Thymus (tissue), 11 donors: ENCODE results near the gene BMP7. TPM values are rescaled to one million over a fixed set of nuclear protein-coding genes. Genes with fewer than 3 reads are reported as not detected.

Experiments used
- DNase-seq, 9 donors: peaks; one replicate each; pipeline ENCODE4 v3.0.0-alpha.2; 2013; ENCODE audit warnings: low spot score in 9 of 9, low read depth in 6 of 9, missing footprints in 1 of 9
- H3K27ac ChIP-seq, 2 donors: one replicate each; pipeline ENCODE4 v1.5.1; 2013; ENCODE audit warnings: control low read depth in 1 of 2, low read depth in 1 of 2, low read length in 1 of 2, mild to moderate bottlenecking in 1 of 2, moderate library complexity in 1 of 2
- H3K27me3 ChIP-seq, 2 donors: one replicate each; pipeline ENCODE4 v1.5.1; 2013; ENCODE audit warnings: low read length in 1 of 2; ENCODE audit not compliant: control insufficient read depth in 2 of 2, insufficient read depth in 1 of 2
- H3K36me3 ChIP-seq, 2 donors: one replicate each; pipeline ENCODE4 v1.5.1; 2013; ENCODE audit warnings: low read length in 1 of 2, mild to moderate bottlenecking in 1 of 2, moderate library complexity in 1 of 2; ENCODE audit not compliant: control insufficient read depth in 2 of 2, insufficient read depth in 2 of 2
- H3K4me1 ChIP-seq, 2 donors: one replicate each; pipeline ENCODE4 v1.5.1; 2013; ENCODE audit warnings: low read length in 2 of 2; ENCODE audit not compliant: control insufficient read depth in 2 of 2, insufficient read depth in 2 of 2
- H3K4me3 ChIP-seq, 2 donors: one replicate each; pipeline ENCODE4 v1.5.1; 2013; ENCODE audit warnings: low read length in 2 of 2, control low read depth in 1 of 2, mild to moderate bottlenecking in 1 of 2
- H3K9me3 ChIP-seq, 2 donors: one replicate each; pipeline ENCODE4 v1.5.1; 2013; ENCODE audit warnings: low read length in 1 of 2, mild to moderate bottlenecking in 1 of 2; ENCODE audit not compliant: control insufficient read depth in 2 of 2, insufficient read depth in 1 of 2
- WGBS: extraction: QIAGEN DNeasy Blood & Tissue Kit; methylation state at CpG from one replicate; pipeline ENCODE4 v1.1.7; 2013; 5-methylcytosine and 5-hydroxymethylcytosine counted together
- polyA plus RNA-seq: library from polyadenylated mRNA; stranded (reverse); fragments of 200-250 nt; gene quantifications from one replicate; pipeline ENCODE4 v1.2.3, GENCODE V29; 2013
- total RNA-seq: library from RNA; stranded (reverse); fragments of 120-200 nt; gene quantifications from one replicate; pipeline ENCODE4 v1.2.4, GENCODE V29; 2013
- donor health status: healthy.

The BMP7 gene
- total and polyA plus RNA-seq, 2 donors, result 2.4 to 6.3 TPM

DNA sequence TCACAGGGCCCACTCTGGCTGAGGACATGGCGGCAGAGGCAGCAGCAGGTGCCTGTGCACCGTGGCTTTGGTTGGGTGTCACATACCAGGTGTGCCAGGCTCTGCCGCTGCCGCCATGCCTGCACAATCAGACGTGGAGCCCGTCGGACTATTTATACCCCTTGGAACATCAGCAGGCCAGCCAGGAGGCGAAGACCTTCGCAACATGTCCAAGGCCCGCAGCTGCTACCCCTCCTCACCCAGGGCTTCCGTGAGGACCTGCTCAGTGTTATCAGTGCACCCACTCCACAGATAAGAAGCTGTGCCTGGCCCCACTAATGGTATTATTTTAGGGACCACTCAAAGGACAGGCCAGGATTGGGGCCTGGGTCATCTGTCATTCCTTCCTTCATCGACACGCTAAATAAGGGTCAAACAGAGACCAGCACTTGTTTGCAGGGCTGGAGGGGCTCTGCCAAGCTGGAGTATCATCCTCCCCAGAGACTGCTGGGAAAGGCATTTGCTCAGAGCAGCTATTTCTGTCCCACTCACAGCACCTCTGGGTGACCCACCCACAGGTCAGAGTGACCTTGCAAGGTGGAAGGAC is 109.2 kb downstream of the BMP7 start:
- no peak overlapping the region for H3K27ac ChIP-seq
- no peaks in the 10 kb centered on the region for H3K4me1 ChIP-seq
- no peak for DNase-seq
- no peak overlapping the region for H3K4me3 ChIP-seq
- no peaks in the 10 kb centered on the region for H3K36me3 ChIP-seq
- 95% methylated on average over 13 of the region's 13 CpGs for WGBS
- H3K9me3 ChIP-seq, result no peaks in the 10 kb centered on the region
- H3K27me3 ChIP-seq, result no peaks in the 10 kb centered on the region

GRCh38 chr20:57156011-57156729 is 110.3 kb downstream of the BMP7 start:
- H3K4me3 ChIP-seq, result no peak overlapping the region
- H3K36me3 ChIP-seq, result no peaks in the 10 kb centered on the region
- no peak overlapping the region for H3K27ac ChIP-seq
- H3K4me1 ChIP-seq, result no peaks in the 10 kb centered on the region
- 91% methylated on average over 18 of the region's 18 CpGs for WGBS
- no peaks in the 10 kb centered on the region for H3K9me3 ChIP-seq
- DNase-seq, result no peak
- H3K27me3 ChIP-seq, result no peaks in the 10 kb centered on the region

GRCh38 chr20:57155415-57155814 is 111.0 kb downstream of the BMP7 start:
- Histone ChIP-seq H3K36me3 (no peaks in the 10 kb centered on the region), H3K9me3 (no peaks in the 10 kb centered on the region), H3K27me3 (no peaks in the 10 kb centered on the region), H3K27ac (no peak overlapping the region), H3K4me3 (no peak overlapping the region), H3K4me1 (no peaks in the 10 kb centered on the region)
- no peak for DNase-seq
- 80% methylated on average over 8 of the region's 8 CpGs for WGBS

DNA sequence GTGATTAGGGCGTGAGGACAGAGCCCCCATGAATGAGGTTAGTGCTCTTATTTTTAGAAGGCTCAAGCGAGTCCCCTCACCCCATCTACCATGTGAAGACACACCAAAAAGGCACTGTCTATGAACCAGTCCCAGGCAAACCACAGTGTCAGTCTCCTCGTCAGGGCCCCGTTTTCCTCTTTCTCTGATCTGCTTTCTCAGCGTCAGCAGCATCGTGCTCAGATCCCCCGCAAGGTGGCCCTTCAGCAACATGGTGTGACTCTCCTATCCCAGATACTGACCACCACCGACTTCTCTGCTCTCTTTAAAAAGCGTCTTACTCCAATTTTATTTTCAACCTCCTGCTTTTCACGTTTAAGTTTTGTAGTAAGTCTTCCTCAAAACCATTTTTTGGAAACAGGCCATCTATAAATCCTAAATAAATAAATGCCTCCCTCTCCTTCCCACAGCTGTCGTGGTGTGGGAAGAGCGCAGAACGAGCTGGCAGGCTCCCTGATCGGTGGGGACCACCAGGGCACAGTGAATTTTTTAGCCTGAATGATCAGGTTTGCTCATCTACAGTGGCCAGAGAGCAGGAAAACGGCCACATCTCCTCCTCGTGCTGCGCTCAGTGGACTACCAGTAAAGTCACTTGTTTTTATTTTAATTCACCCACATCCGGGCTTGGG is 113.1 kb downstream of the BMP7 start:
- Histone ChIP-seq H3K4me1 (no peaks in the 10 kb centered on the region), H3K27me3 (no peaks in the 10 kb centered on the region), H3K36me3 (no peaks in the 10 kb centered on the region), H3K9me3 (no peaks in the 10 kb centered on the region), H3K4me3 (no peak overlapping the region), H3K27ac (no peak overlapping the region)
- WGBS, result 82% methylated on average over 18 of the region's 18 CpGs
- no peak for DNase-seq

DNA sequence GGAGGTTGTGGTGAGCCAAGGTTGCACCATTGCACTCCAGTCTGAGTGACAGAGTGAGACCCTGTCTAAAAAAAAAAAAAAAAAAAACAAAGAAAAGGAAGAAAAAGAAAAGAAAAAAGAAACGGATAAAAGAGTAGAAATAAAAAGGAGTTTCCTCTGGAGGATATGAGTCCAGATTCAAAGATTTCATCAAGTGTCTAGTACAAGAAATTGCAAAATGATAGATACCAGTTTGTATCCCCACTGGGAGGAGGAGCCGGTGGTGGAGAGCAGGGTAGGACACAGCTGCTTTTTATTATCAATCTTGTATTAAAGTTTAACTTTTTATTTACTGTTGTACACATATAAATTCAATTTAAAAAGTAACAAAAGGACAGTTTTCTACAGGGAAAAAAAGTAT is 113.9 kb downstream of the BMP7 start:
- no peak for DNase-seq
- no peaks in the 10 kb centered on the region for H3K27me3 ChIP-seq
- no peak overlapping the region for H3K4me3 ChIP-seq
- peaks cover 0 to 4% of the 10 kb centered on the region in 2 donors for H3K4me1 ChIP-seq
- no peaks in the 10 kb centered on the region for H3K36me3 ChIP-seq
- no peaks in the 10 kb centered on the region for H3K9me3 ChIP-seq
- 96% methylated on average over 2 of the region's 2 CpGs for WGBS
- H3K27ac ChIP-seq, result no peak overlapping the region

- peaks cover 0 to 4% of the 10 kb centered on the region in 2 donors for H3K4me1 ChIP-seq
- no peaks in the 10 kb centered on the region for H3K36me3 ChIP-seq
- no peaks in the 10 kb centered on the region for H3K9me3 ChIP-seq
- H3K27me3 ChIP-seq, result no peaks in the 10 kb centered on the region
- DNase-seq, result no peak
- WGBS, result 92% methylated on average over 1 of the region's 1 CpG
- H3K4me3 ChIP-seq, result no peak overlapping the region
- no peak overlapping the region for H3K27ac ChIP-seq
Measured at GRCh38 chr20:57150559-57150958, 115.9 kb downstream of the BMP7 start.

DNA sequence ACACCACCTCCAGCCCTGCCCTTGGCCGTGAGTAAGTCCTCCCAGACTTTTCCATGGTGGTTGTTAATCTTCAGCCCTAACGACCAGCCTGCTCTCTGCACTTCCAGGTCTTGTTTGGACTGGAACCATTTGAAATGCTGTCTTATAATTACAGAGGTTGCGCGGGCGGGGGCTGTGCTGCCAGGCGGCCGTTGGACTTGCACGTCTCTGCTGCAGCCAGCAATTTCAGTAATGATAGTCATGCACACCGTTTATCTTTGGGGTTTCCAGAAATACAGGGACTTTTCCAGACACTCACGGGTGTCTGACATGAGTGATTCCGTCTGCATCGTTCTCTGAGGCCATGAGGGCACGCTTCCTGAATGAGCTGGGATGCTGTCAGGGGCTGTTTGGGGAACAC is 118.2 kb downstream of the BMP7 start:
- H3K36me3 ChIP-seq, result no peaks in the 10 kb centered on the region
- WGBS, result 68% methylated on average over 13 of the region's 13 CpGs
- H3K4me1 ChIP-seq, result peaks cover 0 to 4% of the 10 kb centered on the region in 2 donors
- no peak for DNase-seq
- H3K9me3 ChIP-seq, result no peaks in the 10 kb centered on the region
- no peak overlapping the region for H3K4me3 ChIP-seq
- no peaks in the 10 kb centered on the region for H3K27me3 ChIP-seq
- no peak overlapping the region for H3K27ac ChIP-seq

DNA sequence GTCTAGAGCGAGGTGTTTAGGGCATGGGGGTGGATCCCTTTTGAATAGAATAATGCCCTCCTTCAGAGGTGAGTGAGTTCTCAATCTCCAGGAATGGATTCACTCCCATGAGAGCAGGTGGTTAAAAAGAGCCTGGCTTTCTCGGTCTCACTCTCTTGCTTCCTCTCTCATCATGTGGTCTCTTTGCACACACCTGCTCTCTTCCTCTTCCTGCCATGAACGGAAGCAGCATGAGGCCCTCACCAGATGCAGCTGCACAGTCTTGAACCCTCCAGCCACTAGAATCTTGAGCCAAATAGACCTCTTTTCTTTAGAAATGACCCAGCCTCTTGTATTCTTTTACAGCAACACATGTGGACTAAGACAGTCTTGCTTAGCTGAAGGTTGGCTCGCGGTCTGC is 119.3 kb downstream of the BMP7 start:
- peaks cover 0 to 4% of the 10 kb centered on the region in 2 donors for H3K4me1 ChIP-seq
- H3K9me3 ChIP-seq, result no peaks in the 10 kb centered on the region
- H3K36me3 ChIP-seq, result no peaks in the 10 kb centered on the region
- WGBS, result 68% methylated on average over 5 of the region's 5 CpGs
- no peak for DNase-seq
- H3K27ac ChIP-seq, result no peak overlapping the region
- no peaks in the 10 kb centered on the region for H3K27me3 ChIP-seq
- no peak overlapping the region for H3K4me3 ChIP-seq

- Histone ChIP-seq H3K9me3 (no peaks in the 10 kb centered on the region), H3K36me3 (no peaks in the 10 kb centered on the region), H3K27me3 (no peaks in the 10 kb centered on the region), H3K4me1 (peaks cover 0 to 4% of the 10 kb centered on the region in 2 donors), H3K27ac (no peak overlapping the region), H3K4me3 (no peak overlapping the region)
- no peak for DNase-seq
- 98% methylated on average over 2 of the region's 2 CpGs for WGBS
Measured at GRCh38 chr20:57146155-57146554, 120.3 kb downstream of the BMP7 start.
